ENCODE data around the gene NAIF1.
A peak's percentile ranks its signal among the peaks of the same experiment; 100 is the strongest.
"Not testable (repeated sequence)": the region's sequence is repeated elsewhere in the genome, so short reads cannot be mapped to it uniquely, and the experiment has no call there.

Gene NAIF1

DNA sequence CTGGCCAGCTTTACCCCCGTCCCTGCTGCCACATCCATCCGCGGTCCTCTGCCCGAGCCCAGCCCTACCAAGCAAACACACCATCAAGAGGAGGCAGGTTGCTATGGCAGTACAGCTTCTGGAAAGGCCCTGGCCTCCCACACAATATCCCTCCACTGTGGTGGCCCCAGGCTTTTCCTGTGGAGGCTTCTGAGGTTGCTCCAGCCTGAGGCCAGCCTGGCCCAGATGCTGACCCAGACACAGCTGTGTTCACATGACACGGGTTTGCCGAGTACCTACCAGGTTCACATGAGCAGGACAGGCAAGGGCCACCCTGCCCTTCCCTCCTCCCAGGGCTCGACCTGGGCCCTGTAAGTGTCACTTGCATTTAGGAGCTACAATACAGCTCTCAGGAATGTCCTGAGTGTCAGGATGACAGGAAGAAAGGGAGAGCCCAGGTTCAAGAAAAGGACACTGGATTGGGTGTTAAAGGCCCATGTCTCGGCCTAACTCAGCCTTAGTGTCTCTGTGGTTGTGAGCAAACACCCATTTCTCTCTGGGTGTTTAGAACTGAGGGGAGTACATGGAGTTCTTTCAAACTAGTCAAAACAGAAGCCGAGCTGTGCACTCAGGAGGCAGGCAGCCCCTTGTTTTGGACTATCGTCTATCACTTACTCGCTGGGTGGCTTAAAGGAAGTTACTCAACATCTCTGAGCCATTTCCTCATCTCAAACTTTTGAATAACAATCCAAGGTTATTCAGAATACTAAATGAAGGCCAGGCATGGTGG is 40.2 kb downstream of the NAIF1 start:
- DNase-seq (ENCODE audit: low spot score) = peak; percentile 40

DNA sequence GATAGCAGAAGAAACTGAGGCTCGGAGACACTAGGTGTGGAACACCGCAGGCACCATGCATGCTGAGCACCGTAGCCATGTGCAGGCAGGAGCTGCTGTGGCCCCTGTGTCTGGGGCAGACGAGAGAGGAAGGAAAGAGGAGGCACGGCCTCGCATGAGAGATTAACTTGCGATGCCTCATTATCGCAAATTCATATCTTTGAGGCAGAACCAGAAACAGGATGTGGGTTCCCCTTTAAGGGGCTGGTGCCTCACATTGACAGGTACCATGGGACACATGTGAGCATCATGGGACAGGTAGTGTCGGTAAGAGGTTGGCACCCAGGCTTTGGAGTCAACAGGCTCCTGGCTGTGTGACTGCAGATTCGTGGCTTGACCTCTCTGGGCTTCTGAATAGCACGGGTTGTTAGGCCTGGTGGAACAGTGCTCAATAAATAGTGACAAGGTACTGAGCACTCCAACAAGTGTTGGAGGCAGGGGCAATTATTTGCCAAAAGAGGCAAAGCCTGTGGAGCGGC is 40.8 kb downstream of the NAIF1 start:
- DNase-seq (ENCODE audit: low spot score) = no peak

DNA sequence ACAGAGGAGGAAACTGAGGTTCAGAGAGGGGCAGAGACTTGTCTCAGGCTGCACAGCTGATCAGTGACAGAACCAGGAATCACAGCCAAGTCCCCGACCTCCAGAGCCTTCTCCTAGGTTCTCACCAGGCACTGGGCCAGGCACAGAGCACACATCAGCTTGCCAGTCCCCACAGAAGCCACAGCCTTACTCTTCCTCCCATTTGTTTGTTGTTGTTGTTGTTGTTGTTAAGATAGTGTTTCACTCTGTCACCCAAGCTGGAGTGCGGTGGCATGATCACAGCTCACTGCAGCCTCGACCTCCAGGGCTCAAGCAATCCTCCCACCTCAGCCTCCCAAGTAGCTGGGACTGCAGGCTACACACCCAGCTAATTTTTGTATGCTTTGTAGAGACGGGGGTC is 41.4 kb downstream of the NAIF1 start:
- no peak for DNase-seq (ENCODE audit: low spot score)

DNA sequence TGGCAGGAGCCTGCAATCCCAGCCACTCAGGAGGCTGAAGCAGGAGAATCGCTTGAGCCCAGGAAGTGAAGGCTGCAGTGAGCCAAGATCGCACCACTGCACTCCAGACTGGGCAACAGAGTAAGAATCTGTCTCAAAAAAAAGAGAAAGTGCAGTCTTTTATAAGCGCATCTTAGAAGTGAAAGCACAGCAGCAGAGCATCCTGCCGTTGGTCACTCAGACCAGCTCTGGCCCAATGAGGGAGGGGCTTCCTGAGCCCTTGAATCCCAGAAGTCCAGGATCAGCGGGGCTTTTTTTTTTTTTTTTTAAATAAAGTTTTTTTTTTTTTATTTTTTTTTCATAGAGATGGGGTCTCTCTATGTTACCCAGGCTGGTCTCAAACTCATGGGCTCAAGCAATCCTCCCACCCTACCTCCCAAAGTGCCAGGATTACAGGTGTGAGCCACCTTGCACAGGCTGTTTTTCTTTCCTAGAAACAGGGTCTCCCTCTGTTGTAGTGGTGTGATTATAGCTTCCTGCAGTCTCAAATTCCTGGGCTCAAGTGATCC is 42.3 kb downstream of the NAIF1 start:
- DNase-seq (ENCODE audit: low spot score) = no peak

DNA sequence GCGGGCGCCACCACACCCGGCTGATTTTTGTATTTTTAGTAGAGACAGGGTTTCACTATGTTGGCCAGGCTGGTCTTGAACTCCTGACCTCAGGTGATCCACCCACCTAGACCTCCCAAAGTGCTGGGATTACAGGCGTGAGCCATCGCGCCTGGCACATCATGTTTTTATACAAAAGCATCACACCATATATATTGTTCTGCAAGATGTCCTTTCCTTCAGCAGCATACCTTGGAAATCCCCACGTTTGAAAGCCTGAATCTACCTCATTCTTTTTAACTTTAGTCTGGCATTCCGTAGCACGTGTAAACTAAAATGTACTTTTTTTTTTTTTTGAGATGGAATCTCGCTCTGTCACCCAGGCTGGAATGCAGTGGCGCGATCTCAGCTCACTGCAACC is 43.4 kb downstream of the NAIF1 start:
- DNase-seq (ENCODE audit: low spot score) = not testable (repeated sequence)

GRCh38 chr9:128022886-128023285 is 44.2 kb downstream of the NAIF1 start:
- DNase-seq (ENCODE audit: low spot score) = no peak

GRCh38 chr9:128021098-128021497 is 46.0 kb downstream of the NAIF1 start:
- no peak for DNase-seq (ENCODE audit: low spot score)

GRCh38 chr9:128020692-128021091 is 46.4 kb downstream of the NAIF1 start:
- DNase-seq (ENCODE audit: low spot score) = no peak

- no peak for DNase-seq (ENCODE audit: low spot score)
Observed at GRCh38 chr9:128015696-128016095, 51.4 kb downstream of the NAIF1 start.
